K562 (cell line): ENCODE data around the gene CNOT4. TPM values are rescaled to one million over a fixed set of nuclear protein-coding genes. Genes with fewer than 3 reads are reported as not detected.
A peak's percentile ranks its signal among the peaks of the same experiment; 100 is the strongest.

Source experiments
- FOXK2 ChIP-seq, 2 experiments: fragments of 450-650 bp; IDR thresholded peaks in 1 of 2; conservative IDR thresholded peaks in 1 of 2; 2 replicates each; pipeline ENCODE4 v1.6.1; 2016; ENCODE audit warnings: low read depth in 2 of 2, mild to moderate bottlenecking in 1 of 2
- HEY1 ChIP-seq: fragments of 250-450 bp; sonication (Bioruptor Pico); IDR thresholded peaks from 2 replicates; pipeline ENCODE4 v1.5.0; 2020; ENCODE audit warnings: mild to moderate bottlenecking, moderate library complexity, borderline replicate concordance
- MECOM ChIP-seq: fragments of 250-450 bp; sonication (Bioruptor Pico); IDR thresholded peaks from 2 replicates; pipeline ENCODE4 v1.8.0; 2022; ENCODE audit warnings: inconsistent platforms
- PCBP1 ChIP-seq: fragments of 200-400 bp; formaldehyde crosslinking; IDR thresholded peaks from 2 replicates; pipeline ENCODE4 v1.6.1; 2018; ENCODE audit warnings: mild to moderate bottlenecking, low read depth, low read length; ENCODE audit not compliant: poor library complexity, severe bottlenecking
- PRMT5 ChIP-seq: sonication (generic); formaldehyde crosslinking; IDR thresholded peaks from 2 replicates; pipeline ENCODE4 v1.5.0; 2020; ENCODE audit warnings: missing genetic modification reagents
- RFX5 ChIP-seq: IDR thresholded peaks from 2 replicates; pipeline ENCODE4 v1.6.1; 2011; ENCODE audit warnings: low read depth, mild to moderate bottlenecking, improper control_type of control experiment, low read length
- TFAM ChIP-seq: fragments of 250-450 bp; sonication (Bioruptor Pico); conservative IDR thresholded peaks from 2 replicates; pipeline ENCODE4 v1.5.0; 2021; ENCODE audit warnings: mild to moderate bottlenecking, moderate library complexity
- TSC22D4 ChIP-seq: fragments of 450-650 bp; IDR thresholded peaks from 2 replicates; pipeline ENCODE4 v1.6.1; 2016; ENCODE audit warnings: missing genetic modification characterization, missing biosample characterization, control low read depth
- ZNF184 ChIP-seq: sonication (generic); formaldehyde crosslinking; IDR thresholded peaks from 2 replicates; pipeline ENCODE4 v1.5.0; 2020; ENCODE audit warnings: missing genetic modification reagents
- ZNF644 ChIP-seq: fragments of 200-800 bp; sonication (Bioruptor generic); IDR thresholded peaks from 2 replicates; pipeline ENCODE4 v1.6.1; 2016; ENCODE audit warnings: low read depth, missing genetic modification characterization, missing compliant biosample characterization
- ZNF76 ChIP-seq: fragments of 250-450 bp; sonication (Bioruptor Pico); IDR thresholded peaks from 2 replicates; pipeline ENCODE4 v1.4.0; 2020; ENCODE audit warnings: mild to moderate bottlenecking, moderate library complexity, borderline replicate concordance
- polyA plus RNA-seq, 8 experiments: library from polyadenylated mRNA; depleted of rRNA in 4 of 8; stranded (reverse) in 5 of 8; unstranded in 3 of 8; fragments of >200 nt; fragmentation: Nextera tagmentation in 2 of 8; fragmentation: Illumina TruSeq in 1 of 8; extraction: Ambion mirVana in 2 of 8; extraction: Trizol in 1 of 8; gene quantifications; 2 replicates each; pipeline versions ENCODE4 v1.2.1 to v1.2.3, GENCODE V29; 2011 to 2014; ENCODE audit warnings: inconsistent platforms in 1 of 8, missing spikeins in 1 of 8
- total RNA-seq, 7 experiments: library from RNA; depleted of rRNA in 6 of 7; stranded (reverse); fragments of >200 nt in 6 of 7; fragmentation: Illumina TruSeq in 2 of 7; extraction: Trizol in 2 of 7; gene quantifications; 2 replicates each; pipeline versions ENCODE4 v1.2.1 to v1.2.3, GENCODE V29; 2011 to 2021; ENCODE audit warnings: low replicate concordance in 1 of 7
- TF ChIP-seq, protein P1 (sequence below): sonication (generic); formaldehyde crosslinking; IDR thresholded peaks from 2 replicates; pipeline ENCODE4 v1.8.1; 2023; ENCODE audit warnings: mild to moderate bottlenecking, missing genetic modification reagents
- TF ChIP-seq, protein P2 (sequence below), 2 experiments: IDR thresholded peaks in 1 of 2; conservative IDR thresholded peaks in 1 of 2; 2 replicates each; pipeline ENCODE4 v1.6.1; 2016; ENCODE audit warnings: low read depth in 2 of 2, mild to moderate bottlenecking in 1 of 2, missing compliant biosample characterization in 1 of 2, missing genetic modification characterization in 1 of 2, moderate library complexity in 1 of 2
- TF ChIP-seq, protein P3 (sequence below): fragments of 450-650 bp; IDR thresholded peaks from 2 replicates; pipeline ENCODE4 v1.6.1; 2016; ENCODE audit warnings: missing biosample characterization, missing genetic modification characterization
- TF ChIP-seq, protein P4 (sequence below): fragments of 250-450 bp; sonication (Bioruptor Pico); IDR thresholded peaks from 2 replicates; pipeline ENCODE4 v1.4.0; 2020; ENCODE audit warnings: mild to moderate bottlenecking, moderate library complexity
- TF ChIP-seq, protein P5 (sequence below): fragments of 450-650 bp; formaldehyde crosslinking; IDR thresholded peaks from 2 replicates; pipeline ENCODE4 v1.4.0; 2020; ENCODE audit warnings: mild to moderate bottlenecking, moderate library complexity

CNOT4 gene
- total and polyA plus RNA-seq, 9 of the 15 experiments (the other 6 are each of a cell fraction or from before 2014, with no cell fraction given) = 8.6 to 24.1 (median 15.4) TPM

DNA sequence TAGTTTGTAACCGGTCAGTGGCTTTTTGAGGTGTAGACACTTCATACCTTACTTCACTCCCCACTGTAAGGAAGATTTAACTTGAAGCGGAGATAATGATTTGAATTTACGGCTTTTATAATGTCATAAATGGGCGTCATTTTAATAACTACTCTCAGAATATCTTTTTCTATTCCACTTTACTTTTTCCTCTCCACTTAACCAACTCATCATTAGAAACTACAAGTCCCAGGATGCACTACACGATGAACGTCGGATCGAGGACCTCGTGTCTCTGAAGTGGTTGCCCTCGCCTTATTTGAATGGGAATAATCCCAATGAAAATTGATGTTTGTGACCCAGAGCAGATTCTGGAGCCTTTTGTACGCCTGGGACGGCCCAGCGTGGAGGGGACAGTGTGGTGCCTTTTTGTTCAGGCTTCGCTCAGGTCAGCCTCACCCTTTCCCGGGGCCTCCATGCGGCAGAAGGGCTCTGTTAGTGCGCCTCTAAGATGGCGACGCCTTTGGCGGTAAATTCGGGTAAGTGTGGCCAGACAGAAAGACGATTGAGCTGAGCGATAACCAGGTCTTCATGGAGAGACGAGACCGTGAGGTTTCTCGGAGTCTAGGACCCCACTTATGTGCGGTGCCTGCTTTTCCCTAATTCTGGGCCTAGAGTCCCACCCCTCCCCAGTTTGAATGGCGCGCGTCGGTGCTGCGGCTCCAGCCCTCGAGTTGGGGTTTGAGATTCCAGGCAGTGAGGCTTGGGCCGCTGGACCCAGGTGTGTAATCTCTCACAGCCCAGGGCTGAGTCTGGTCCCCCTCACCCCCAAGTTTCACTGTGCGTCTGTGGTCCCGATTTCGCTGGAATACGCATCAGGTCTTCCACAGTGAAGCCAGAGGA lies 47.8 kb upstream of the CNOT4 start, which contains the start of gene NUP205 (continued):
- TF ChIP-seq ZNF644 (tag) (peak; percentile 83; the same call in 1 of the 2 replicates), MECOM (0 out of 2 replicates have a peak, but pooled peaks have one; percentile 37), FOXK2 (conservative IDR thresholded peaks at IDR 0.05 in 1 of 2, IDR thresholded peaks at IDR 0.05 in 1 of 2; ENCODE audit: low read depth in 2 of 2) (peak in 1 of 2 experiments; percentile 51; a peak in 1 of 4 replicates), TSC22D4 (tag) (no peak), PRMT5 (CRISPR knock-in tag) (no peak), HEY1 (CRISPR knock-in tag) (peak; percentile 50; the same call in 1 of the 2 replicates), PCBP1 (no peak), TFAM (CRISPR knock-in tag) (no peak), ZNF184 (CRISPR knock-in tag) (no peak), RFX5 (no peak), ZNF76 (peak; percentile 66; the same call in 1 of the 2 replicates)
- TF ChIP-seq, protein P1, sequence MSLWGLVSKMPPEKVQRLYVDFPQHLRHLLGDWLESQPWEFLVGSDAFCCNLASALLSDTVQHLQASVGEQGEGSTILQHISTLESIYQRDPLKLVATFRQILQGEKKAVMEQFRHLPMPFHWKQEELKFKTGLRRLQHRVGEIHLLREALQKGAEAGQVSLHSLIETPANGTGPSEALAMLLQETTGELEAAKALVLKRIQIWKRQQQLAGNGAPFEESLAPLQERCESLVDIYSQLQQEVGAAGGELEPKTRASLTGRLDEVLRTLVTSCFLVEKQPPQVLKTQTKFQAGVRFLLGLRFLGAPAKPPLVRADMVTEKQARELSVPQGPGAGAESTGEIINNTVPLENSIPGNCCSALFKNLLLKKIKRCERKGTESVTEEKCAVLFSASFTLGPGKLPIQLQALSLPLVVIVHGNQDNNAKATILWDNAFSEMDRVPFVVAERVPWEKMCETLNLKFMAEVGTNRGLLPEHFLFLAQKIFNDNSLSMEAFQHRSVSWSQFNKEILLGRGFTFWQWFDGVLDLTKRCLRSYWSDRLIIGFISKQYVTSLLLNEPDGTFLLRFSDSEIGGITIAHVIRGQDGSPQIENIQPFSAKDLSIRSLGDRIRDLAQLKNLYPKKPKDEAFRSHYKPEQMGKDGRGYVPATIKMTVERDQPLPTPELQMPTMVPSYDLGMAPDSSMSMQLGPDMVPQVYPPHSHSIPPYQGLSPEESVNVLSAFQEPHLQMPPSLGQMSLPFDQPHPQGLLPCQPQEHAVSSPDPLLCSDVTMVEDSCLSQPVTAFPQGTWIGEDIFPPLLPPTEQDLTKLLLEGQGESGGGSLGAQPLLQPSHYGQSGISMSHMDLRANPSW (CRISPR knock-in tag) = peak; percentile 96
- TF ChIP-seq, protein P2, sequence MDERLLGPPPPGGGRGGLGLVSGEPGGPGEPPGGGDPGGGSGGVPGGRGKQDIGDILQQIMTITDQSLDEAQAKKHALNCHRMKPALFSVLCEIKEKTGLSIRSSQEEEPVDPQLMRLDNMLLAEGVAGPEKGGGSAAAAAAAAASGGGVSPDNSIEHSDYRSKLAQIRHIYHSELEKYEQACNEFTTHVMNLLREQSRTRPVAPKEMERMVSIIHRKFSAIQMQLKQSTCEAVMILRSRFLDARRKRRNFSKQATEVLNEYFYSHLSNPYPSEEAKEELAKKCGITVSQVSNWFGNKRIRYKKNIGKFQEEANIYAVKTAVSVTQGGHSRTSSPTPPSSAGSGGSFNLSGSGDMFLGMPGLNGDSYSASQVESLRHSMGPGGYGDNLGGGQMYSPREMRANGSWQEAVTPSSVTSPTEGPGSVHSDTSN (CRISPR knock-in tag; IDR thresholded peaks at IDR 0.05; ENCODE audit: low read depth) = no peak
- TF ChIP-seq, protein P2 (tag; conservative IDR thresholded peaks at IDR 0.05; ENCODE audit: low read depth) = no peak; the same call in 1 of the 2 replicates
- TF ChIP-seq, protein P3, sequence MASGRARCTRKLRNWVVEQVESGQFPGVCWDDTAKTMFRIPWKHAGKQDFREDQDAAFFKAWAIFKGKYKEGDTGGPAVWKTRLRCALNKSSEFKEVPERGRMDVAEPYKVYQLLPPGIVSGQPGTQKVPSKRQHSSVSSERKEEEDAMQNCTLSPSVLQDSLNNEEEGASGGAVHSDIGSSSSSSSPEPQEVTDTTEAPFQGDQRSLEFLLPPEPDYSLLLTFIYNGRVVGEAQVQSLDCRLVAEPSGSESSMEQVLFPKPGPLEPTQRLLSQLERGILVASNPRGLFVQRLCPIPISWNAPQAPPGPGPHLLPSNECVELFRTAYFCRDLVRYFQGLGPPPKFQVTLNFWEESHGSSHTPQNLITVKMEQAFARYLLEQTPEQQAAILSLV = no peak
- TF ChIP-seq, protein P4, sequence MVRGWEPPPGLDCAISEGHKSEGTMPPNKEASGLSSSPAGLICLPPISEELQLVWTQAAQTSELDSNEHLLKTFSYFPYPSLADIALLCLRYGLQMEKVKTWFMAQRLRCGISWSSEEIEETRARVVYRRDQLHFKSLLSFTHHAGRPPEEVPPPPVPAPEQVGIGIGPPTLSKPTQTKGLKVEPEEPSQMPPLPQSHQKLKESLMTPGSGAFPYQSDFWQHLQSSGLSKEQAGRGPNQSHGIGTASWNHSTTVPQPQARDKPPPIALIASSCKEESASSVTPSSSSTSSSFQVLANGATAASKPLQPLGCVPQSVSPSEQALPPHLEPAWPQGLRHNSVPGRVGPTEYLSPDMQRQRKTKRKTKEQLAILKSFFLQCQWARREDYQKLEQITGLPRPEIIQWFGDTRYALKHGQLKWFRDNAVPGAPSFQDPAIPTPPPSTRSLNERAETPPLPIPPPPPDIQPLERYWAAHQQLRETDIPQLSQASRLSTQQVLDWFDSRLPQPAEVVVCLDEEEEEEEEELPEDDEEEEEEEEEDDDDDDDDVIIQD = no peak
- TF ChIP-seq, protein P5, sequence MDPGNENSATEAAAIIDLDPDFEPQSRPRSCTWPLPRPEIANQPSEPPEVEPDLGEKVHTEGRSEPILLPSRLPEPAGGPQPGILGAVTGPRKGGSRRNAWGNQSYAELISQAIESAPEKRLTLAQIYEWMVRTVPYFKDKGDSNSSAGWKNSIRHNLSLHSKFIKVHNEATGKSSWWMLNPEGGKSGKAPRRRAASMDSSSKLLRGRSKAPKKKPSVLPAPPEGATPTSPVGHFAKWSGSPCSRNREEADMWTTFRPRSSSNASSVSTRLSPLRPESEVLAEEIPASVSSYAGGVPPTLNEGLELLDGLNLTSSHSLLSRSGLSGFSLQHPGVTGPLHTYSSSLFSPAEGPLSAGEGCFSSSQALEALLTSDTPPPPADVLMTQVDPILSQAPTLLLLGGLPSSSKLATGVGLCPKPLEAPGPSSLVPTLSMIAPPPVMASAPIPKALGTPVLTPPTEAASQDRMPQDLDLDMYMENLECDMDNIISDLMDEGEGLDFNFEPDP = peak; percentile 37; the same call in 1 of the 2 replicates
